Measurements from ENCODE around the gene GALR2.
"Not testable (repeated sequence)": the region's sequence is repeated elsewhere in the genome, so short reads cannot be mapped to it uniquely, and the experiment has no call there.

Gene GALR2

DNA sequence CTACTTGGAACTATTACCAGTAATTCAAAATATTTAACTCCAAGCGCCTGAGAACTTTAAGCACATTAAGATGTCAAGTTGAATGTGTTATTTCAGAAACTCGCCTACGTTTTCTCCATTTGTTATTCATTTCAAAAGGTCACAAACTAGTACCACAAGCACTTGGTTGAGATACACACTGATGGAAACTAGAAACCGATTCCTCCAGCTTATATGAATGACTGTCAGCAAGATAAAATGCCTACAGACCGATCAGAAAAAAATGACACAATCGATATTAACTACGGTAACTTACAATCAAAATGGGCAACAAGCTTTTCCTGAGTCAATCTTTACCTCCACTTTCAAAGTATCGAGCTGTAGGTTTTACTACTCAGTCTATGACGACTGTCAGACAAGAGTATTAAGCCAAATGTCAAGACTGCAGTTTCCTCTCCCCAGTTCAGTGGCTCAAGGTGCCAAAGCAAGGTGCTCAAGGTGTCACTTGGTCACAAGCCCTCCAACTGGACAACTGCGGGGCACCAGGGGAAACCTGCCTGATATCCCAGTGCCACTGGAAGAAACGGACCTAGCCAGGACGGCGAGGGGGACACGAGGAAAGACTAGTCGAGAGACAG is 2.9 kb upstream of the GALR2 start:
- H3K4me3 ChIP-seq (ENCODE audit: low read depth, low read length), result peak overlapping the region; percentile 71
- TF ChIP-seq, protein P1, sequence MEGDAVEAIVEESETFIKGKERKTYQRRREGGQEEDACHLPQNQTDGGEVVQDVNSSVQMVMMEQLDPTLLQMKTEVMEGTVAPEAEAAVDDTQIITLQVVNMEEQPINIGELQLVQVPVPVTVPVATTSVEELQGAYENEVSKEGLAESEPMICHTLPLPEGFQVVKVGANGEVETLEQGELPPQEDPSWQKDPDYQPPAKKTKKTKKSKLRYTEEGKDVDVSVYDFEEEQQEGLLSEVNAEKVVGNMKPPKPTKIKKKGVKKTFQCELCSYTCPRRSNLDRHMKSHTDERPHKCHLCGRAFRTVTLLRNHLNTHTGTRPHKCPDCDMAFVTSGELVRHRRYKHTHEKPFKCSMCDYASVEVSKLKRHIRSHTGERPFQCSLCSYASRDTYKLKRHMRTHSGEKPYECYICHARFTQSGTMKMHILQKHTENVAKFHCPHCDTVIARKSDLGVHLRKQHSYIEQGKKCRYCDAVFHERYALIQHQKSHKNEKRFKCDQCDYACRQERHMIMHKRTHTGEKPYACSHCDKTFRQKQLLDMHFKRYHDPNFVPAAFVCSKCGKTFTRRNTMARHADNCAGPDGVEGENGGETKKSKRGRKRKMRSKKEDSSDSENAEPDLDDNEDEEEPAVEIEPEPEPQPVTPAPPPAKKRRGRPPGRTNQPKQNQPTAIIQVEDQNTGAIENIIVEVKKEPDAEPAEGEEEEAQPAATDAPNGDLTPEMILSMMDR (IDR thresholded peaks at IDR 0.05; ENCODE audit: borderline replicate concordance, insufficient read depth, low read depth, low read length), result no peak

DNA sequence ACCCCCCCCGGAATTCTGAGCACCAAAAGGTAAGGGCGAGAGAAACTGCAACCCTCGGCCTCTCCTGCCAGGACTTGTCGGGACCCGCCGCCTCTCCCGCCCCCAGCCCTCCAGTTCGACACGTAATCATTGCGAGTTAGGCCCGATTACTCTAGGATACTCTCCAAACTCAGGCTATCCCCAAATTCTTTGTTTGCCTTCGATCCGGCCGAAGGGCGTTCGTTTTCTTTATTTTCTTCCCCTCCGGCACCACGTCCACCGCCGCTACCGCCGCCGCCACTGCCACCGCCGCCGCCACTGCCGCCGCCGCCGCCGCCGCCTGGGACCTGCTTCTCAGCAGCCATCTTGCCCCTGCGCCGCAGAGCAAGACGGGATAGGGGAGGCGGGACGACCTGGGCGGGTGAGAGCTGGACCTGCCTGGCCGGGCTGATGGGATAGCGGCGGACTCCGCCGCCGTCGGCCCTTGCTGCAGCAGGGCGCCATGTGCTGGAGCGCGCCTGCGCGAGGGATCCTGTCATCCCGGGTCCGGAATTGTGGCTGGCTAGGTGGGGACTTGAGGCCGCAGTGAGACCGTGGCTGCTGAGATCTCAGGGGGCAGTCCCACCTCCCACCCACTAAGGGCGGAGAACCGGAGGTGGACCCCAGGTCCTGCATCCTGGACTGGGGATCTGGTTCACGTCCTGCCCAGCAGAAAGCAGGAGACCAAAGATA is 2.3 kb upstream of the GALR2 start, which contains the start of gene SRP68:
SRP68 (minus strand) TSS at position 370 of the 711 bp plus-strand sequence; CDS start at position 344, 26 bp downstream.
- H3K4me3 ChIP-seq (ENCODE audit: low read depth, low read length), result peak within 1 kb of the TSS; percentile 71
- TF ChIP-seq, protein P1 (IDR thresholded peaks at IDR 0.05; ENCODE audit: borderline replicate concordance, insufficient read depth, low read depth, low read length), result no peak

DNA sequence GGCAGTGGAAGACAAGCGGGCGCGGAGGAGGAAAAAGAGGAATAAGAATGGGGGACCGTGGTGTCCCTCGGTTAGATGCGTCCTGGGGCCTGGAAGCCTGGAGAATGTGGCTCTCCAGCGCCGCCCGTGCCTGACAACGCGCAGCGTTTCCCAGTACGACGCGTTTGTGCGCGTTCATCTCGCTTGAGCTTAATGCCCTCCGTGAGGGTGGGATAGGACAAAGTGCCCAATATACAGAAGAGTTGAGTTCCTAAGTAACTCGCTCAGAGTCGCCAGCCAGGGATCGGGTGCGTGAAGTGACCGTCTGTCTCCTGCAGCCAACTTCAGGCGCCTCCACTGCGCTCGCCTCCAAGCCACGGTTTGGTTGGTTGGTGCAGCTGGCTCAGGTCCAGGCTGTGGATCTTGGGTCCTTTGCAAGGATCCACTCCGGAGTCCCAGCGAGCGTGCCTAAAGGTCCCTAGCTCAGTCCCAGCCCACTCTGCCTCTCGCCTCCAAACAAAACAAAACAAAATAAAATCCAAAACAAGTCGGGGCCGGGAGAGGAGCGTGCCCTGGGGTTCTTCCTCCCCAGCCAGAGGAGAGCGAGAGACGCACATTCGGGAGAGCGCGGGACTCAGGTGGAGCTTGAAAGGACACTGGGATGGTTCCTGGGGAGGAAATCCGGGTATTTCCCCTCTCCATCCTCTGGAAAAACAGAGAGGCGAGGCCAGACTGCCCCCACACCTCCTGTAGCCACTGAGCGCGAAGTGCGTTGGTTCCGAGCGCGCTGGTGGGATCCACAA is 974 bp downstream of the GALR2 start:
- H3K4me3 ChIP-seq (ENCODE audit: low read depth, low read length), result no peak overlapping the region

DNA sequence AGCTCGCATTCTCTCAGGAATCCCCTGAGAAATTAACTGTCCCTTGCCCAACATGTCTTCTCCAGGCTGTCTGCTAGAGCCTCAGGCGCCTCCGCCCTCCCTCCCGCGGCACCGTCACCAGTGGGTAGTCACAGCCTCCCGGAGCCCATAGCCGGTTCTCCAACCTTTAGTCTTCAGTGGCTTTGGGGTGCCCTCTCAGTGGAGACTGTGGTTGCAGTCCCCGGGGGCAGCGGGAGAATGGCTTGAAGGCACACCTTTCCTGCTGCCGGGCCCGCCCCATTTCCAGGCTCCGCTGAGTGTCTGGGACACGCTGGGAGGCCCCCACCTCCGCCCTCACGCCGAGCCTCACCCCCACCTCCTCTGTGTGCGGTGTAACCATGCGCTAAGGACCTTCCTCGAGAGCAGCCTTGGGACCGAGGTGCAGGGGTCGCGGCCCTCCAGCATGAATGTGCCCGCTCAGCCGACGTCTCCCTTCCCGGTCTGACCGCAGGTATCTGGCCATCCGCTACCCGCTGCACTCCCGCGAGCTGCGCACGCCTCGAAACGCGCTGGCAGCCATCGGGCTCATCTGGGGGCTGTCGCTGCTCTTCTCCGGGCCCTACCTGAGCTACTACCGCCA is 1.7 kb downstream of the GALR2 start:
- no peak overlapping the region for H3K4me3 ChIP-seq (ENCODE audit: low read depth, low read length)
- TF ChIP-seq, protein P1 (IDR thresholded peaks at IDR 0.05; ENCODE audit: borderline replicate concordance, insufficient read depth, low read depth, low read length), result no peak

More for the DNA sequence above, 974 bp downstream of the GALR2 start:
- TF ChIP-seq, protein P1 (IDR thresholded peaks at IDR 0.05; ENCODE audit: borderline replicate concordance, insufficient read depth, low read depth, low read length), result 0 out of 2 replicates have a peak, but pooled peaks have one; percentile 6

DNA sequence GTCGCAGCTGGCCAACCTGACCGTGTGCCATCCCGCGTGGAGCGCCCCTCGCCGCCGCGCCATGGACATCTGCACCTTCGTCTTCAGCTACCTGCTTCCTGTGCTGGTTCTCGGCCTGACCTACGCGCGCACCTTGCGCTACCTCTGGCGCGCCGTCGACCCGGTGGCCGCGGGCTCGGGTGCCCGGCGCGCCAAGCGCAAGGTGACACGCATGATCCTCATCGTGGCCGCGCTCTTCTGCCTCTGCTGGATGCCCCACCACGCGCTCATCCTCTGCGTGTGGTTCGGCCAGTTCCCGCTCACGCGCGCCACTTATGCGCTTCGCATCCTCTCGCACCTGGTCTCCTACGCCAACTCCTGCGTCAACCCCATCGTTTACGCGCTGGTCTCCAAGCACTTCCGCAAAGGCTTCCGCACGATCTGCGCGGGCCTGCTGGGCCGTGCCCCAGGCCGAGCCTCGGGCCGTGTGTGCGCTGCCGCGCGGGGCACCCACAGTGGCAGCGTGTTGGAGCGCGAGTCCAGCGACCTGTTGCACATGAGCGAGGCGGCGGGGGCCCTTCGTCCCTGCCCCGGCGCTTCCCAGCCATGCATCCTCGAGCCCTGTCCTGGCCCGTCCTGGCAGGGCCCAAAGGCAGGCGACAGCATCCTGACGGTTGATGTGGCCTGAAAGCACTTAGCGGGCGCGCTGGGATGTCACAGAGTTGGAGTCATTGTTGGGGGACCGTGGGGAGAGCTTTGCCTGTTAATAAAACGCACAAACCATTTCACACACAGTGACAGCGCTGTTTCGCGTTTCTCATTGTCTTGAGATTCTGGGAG is 2.4 kb downstream of the GALR2 start:
- H3K4me3 ChIP-seq (ENCODE audit: low read depth, low read length), result no peak overlapping the region
- TF ChIP-seq, protein P1 (IDR thresholded peaks at IDR 0.05; ENCODE audit: borderline replicate concordance, insufficient read depth, low read depth, low read length), result no peak

DNA sequence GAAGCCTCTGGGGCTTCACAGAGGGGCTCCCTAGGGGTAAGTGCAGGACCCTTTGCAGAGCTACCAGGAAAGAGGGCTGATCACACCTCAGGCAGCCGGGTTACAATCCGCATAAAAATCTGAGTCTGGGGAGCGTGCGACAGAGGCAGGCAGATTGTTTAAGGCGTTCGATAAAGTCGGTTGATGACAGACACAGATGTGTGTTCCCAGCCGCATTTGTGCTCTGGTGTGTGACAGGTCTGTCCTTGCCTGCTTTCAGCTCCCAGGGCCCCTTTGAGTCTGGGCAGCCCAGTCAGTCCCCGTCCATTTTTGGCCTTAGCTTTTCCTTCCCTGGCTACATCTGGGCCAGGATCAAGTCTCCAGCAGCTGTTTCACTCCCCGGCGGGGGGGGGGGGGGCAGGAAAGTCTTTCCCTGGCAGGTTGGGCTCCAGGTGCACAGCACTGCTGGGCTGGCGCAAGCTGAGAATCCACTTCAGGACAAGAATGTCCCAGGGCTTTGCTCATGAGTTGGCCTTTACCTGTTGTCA is 3.1 kb downstream of the GALR2 start:
- H3K4me3 ChIP-seq (ENCODE audit: low read depth, low read length), result no peak overlapping the region
- TF ChIP-seq, protein P1 (IDR thresholded peaks at IDR 0.05; ENCODE audit: borderline replicate concordance, insufficient read depth, low read depth, low read length), result no peak

DNA sequence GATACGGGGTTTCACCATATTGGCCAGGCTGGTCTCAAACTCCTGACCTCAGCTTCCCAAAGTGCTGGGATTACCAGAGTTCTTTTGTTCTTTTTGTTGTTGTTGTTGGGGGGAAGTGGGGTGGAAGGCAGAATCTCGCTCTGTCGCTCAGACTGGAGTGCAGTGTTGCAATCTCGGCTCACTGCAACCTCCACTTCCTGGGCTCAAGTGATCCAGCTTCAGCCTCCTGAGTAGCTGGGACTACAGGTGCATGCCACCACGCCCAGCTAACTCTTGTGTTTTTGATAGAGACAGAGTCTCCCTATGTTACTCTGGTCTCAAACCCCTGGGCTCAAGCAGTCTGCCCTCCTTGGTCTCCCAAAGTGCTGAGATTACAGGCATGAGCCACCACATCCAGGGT is 3.8 kb downstream of the GALR2 start:
- H3K4me3 ChIP-seq (ENCODE audit: low read depth, low read length), result not testable (repeated sequence)
